ENCODE measurements around the gene NMNAT2.

GRCh38 chr1:183245357-183245756 lies 172.8 kb downstream of the NMNAT2 start:
- TF ChIP-seq, protein P1, sequence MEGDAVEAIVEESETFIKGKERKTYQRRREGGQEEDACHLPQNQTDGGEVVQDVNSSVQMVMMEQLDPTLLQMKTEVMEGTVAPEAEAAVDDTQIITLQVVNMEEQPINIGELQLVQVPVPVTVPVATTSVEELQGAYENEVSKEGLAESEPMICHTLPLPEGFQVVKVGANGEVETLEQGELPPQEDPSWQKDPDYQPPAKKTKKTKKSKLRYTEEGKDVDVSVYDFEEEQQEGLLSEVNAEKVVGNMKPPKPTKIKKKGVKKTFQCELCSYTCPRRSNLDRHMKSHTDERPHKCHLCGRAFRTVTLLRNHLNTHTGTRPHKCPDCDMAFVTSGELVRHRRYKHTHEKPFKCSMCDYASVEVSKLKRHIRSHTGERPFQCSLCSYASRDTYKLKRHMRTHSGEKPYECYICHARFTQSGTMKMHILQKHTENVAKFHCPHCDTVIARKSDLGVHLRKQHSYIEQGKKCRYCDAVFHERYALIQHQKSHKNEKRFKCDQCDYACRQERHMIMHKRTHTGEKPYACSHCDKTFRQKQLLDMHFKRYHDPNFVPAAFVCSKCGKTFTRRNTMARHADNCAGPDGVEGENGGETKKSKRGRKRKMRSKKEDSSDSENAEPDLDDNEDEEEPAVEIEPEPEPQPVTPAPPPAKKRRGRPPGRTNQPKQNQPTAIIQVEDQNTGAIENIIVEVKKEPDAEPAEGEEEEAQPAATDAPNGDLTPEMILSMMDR (IDR thresholded peaks at IDR 0.05): no peak
- TF ChIP-seq POLR2A (IDR thresholded peaks at IDR 0.05): no peak
